ENCODE data around the gene MET. TPM values are rescaled to one million over a fixed set of nuclear protein-coding genes. Genes with fewer than 3 reads are reported as not detected.

Gene MET
- total and polyA plus RNA-seq, 2 of the 8 experiments (the other 6 are each of a cell fraction or from before 2014, with no cell fraction given): 3.5 to 12.9 TPM

DNA sequence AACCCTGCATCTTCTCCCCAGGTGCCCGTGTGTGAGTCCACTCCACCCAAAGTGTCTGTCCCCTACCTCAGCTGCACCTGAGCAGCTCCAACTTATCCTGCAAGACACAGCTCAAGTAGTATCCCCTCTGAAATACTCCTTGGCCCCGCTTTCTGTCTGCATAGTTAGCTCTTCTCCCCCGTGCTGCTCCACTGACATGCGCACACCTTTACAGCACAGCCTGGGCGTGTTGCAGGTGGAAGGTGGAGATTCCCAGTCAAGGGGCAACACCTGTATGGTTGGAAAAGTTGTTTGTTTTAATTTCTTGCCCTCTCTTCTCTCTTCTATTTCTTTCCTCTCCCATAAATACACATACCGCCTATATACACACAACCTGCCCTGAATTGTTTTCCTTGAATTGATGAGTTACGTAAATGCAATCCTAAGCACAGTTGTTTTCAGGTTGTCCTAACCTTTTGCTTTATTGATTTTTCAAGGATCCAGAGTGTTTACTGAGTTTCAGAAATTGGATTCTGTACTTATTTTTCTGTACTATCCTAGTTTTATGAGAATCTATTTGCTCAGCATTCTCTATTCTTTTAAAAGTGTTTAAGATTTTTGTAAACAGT, 14.9 kb downstream of the MET start:
- Histone ChIP-seq H2AK5ac (ENCODE audit: low read depth, low read length) (no peak overlapping the region), H3K14ac (ENCODE audit: insufficient read length) (no peak overlapping the region), H2AFZ (ENCODE audit: low read length) (no peak overlapping the region), H2BK20ac (ENCODE audit: low read length) (no peak overlapping the region), H3K18ac (ENCODE audit: extremely low read depth, low read length) (no peak overlapping the region), H2BK120ac (replicated peaks; ENCODE audit: low read depth, low read length) (no peak overlapping the region), H3K36me3 (ENCODE audit: control insufficient read depth in 2 of 4, insufficient read depth in 4 of 4, low read length in 3 of 4) (no peaks in the 10 kb centered on the region), H3K23ac (ENCODE audit: insufficient read length) (no peak overlapping the region), H3K79me2 (ENCODE audit: control insufficient read depth in 1 of 2, insufficient read depth in 2 of 2, low read length in 2 of 2) (no peaks in the 10 kb centered on the region), H3K56ac (replicated peaks; ENCODE audit: insufficient read length, low read depth, low read length) (no peak overlapping the region), H3K4ac (replicated peaks; ENCODE audit: insufficient read length, low read depth, low read length) (no peak overlapping the region), H3K27me3 (replicated peaks in 1 of 4; ENCODE audit: control insufficient read depth in 3 of 4, extremely low read depth in 1 of 4, insufficient read depth in 3 of 4, low read length in 3 of 4) (no peaks in the 10 kb centered on the region), H2BK15ac (ENCODE audit: low read length) (no peak overlapping the region), H3K4me2 (ENCODE audit: insufficient read depth in 1 of 2, low read depth in 2 of 2, low read length in 2 of 2) (no peak overlapping the region; a peak in 1 of 4 replicates), H3K4me3 (ENCODE audit: extremely low read depth in 1 of 4, insufficient read depth in 2 of 4, low read depth in 3 of 4, low read length in 4 of 4) (no peak overlapping the region), H3K23me2 (ENCODE audit: low read depth, low read length) (no peaks in the 10 kb centered on the region), H3K79me1 (ENCODE audit: low read depth, low read length) (no peaks in the 10 kb centered on the region), H4K5ac (ENCODE audit: insufficient read length, low read depth, low read length) (no peak overlapping the region), H3K9me3 (ENCODE audit: insufficient read depth in 2 of 2, low read depth in 1 of 2, low read length in 1 of 2) (no peaks in the 10 kb centered on the region), H3K4me1 (replicated peaks in 1 of 4; ENCODE audit: control insufficient read depth in 3 of 4, insufficient read depth in 4 of 4, low read length in 3 of 4) (peaks cover 0 to 12% (median 3%) of the 10 kb centered on the region in 4 experiments; a peak in 3 of 7 replicates), H4K8ac (ENCODE audit: extremely low read depth, insufficient read depth, low read length) (no peak overlapping the region), H3K27ac (ENCODE audit: low read depth, low read length) (no peak overlapping the region), H2BK12ac (ENCODE audit: low read depth, low read length) (no peak overlapping the region), H2BK5ac (ENCODE audit: low read depth, low read length) (no peak overlapping the region), H4K20me1 (replicated peaks in 1 of 2; ENCODE audit: control insufficient read depth in 1 of 2, insufficient read depth in 2 of 2, low read length in 2 of 2) (no peaks in the 10 kb centered on the region), H3K9ac (replicated peaks in 1 of 4; ENCODE audit: extremely low read depth in 1 of 4, low read depth in 3 of 4, low read length in 3 of 4) (no peak overlapping the region), H4K91ac (replicated peaks; ENCODE audit: insufficient read length, low read length) (no peak overlapping the region)
- ChIA-PET POLR2A (ENCODE audit: partially characterized antibody) (no interaction called here), CTCF (ENCODE audit: partially characterized antibody) (interaction anchor here (0.5 to 1.6 kb wide), 7 partner anchors 11 to 517 kb away, joined by 3 to 9 read pairs (median 5); no protein-coding TSS in a partner anchor)
- DNase-seq (ENCODE audit: low read depth in 1 of 2, low spot score in 2 of 2) (no peak), FAIRE-seq (no peak)
- 80% methylated on average over 7 of the region's 7 CpGs; no CpG with 5 or more reads in 1 of the 2 experiments for WGBS, 2 experiments (ENCODE audit: extremely low coverage in 1 of 2, insufficient coverage in 1 of 2, insufficient read length in 1 of 2, insufficient replicate concordance in 2 of 2, low coverage in 1 of 2, low lambda C conversion rate in 2 of 2, missing lambda C conversion rate in 1 of 2)
- no peak for TF ChIP-seq SUZ12 (IDR thresholded peaks at IDR 0.05; ENCODE audit: low read length)
- TF ChIP-seq BACH1 (IDR thresholded peaks at IDR 0.05; ENCODE audit: low read length): no peak
- no peak for TF ChIP-seq RFX5 (IDR thresholded peaks at IDR 0.05; ENCODE audit: borderline replicate concordance, low read depth, low read length)
- no peak for TF ChIP-seq CREB1 (IDR thresholded peaks at IDR 0.05)
- no peak for TF ChIP-seq CHD1 (IDR thresholded peaks at IDR 0.05; ENCODE audit: low read depth, low read length)
- no peak for TF ChIP-seq NRF1 (IDR thresholded peaks at IDR 0.05; ENCODE audit: low read depth, low read length)
- TF ChIP-seq, protein P1, sequence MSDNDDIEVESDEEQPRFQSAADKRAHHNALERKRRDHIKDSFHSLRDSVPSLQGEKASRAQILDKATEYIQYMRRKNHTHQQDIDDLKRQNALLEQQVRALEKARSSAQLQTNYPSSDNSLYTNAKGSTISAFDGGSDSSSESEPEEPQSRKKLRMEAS (IDR thresholded peaks at IDR 0.05): no peak
- TF ChIP-seq, protein P2, sequence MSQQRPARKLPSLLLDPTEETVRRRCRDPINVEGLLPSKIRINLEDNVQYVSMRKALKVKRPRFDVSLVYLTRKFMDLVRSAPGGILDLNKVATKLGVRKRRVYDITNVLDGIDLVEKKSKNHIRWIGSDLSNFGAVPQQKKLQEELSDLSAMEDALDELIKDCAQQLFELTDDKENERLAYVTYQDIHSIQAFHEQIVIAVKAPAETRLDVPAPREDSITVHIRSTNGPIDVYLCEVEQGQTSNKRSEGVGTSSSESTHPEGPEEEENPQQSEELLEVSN (IDR thresholded peaks at IDR 0.05): no peak
- TF ChIP-seq JUND (IDR thresholded peaks at IDR 0.05; ENCODE audit: low read length): no peak
- no peak for TF ChIP-seq SIX5 (IDR thresholded peaks at IDR 0.05; ENCODE audit: low read depth, low read length)
- TF ChIP-seq TCF12 (IDR thresholded peaks at IDR 0.05; ENCODE audit: low read depth, low read length): no peak
- TF ChIP-seq FOSL1 (IDR thresholded peaks at IDR 0.05; ENCODE audit: insufficient read depth, low read depth, low read length): no peak
- TF ChIP-seq, protein P3, sequence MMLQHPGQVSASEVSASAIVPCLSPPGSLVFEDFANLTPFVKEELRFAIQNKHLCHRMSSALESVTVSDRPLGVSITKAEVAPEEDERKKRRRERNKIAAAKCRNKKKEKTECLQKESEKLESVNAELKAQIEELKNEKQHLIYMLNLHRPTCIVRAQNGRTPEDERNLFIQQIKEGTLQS (IDR thresholded peaks at IDR 0.05; ENCODE audit: insufficient read depth, low read depth, low read length): no peak
